Osteocyte (in vitro differentiated cells): Measurements from ENCODE around the gene MAP3K14. TPM values are rescaled to one million over a fixed set of nuclear protein-coding genes. Genes with fewer than 3 reads are reported as not detected.

ENCODE experiments used
- DNase-seq: peaks from one replicate; pipeline ENCODE4 v3.0.0; 2021; ENCODE audit warnings: mixed read lengths; ENCODE audit not compliant: unreplicated experiment; ENCODE audit errors: extremely low spot score
- H3K27ac Mint-ChIP-seq: one replicate; pipeline ENCODE4 v1.8.0; 2021; ENCODE audit warnings: mild to moderate bottlenecking, mixed read lengths; ENCODE audit not compliant: unreplicated experiment
- H3K27me3 Mint-ChIP-seq: one replicate; pipeline ENCODE4 v1.8.0; 2021; ENCODE audit warnings: mixed read lengths; ENCODE audit not compliant: unreplicated experiment
- H3K36me3 Mint-ChIP-seq: one replicate; pipeline ENCODE4 v1.8.0; 2021; ENCODE audit warnings: mixed read lengths; ENCODE audit not compliant: unreplicated experiment
- H3K4me1 Mint-ChIP-seq: one replicate; pipeline ENCODE4 v1.8.0; 2021; ENCODE audit warnings: mixed read lengths; ENCODE audit not compliant: unreplicated experiment
- H3K4me3 Mint-ChIP-seq: one replicate; pipeline ENCODE4 v1.8.0; 2021; ENCODE audit warnings: mild to moderate bottlenecking, moderate library complexity, mixed read lengths; ENCODE audit not compliant: unreplicated experiment
- H3K9me3 Mint-ChIP-seq: one replicate; pipeline ENCODE4 v1.8.0; 2021; ENCODE audit warnings: mixed read lengths; ENCODE audit not compliant: unreplicated experiment
- total RNA-seq: library from RNA; stranded (reverse); gene quantifications from 2 replicates; pipeline ENCODE4 v1.2.1, GENCODE V29; 2021
- TF ChIP-seq, protein P1 (sequence below): fragments of 200-600 bp; sonication (generic); IDR thresholded peaks from 2 replicates; pipeline ENCODE4 v1.5.0; 2021; ENCODE audit warnings: antibody characterized with exemption, mild to moderate bottlenecking, moderate library complexity

The MAP3K14 gene
- total RNA-seq, 1 donor from 2014 or later, result 13.2 TPM

DNA sequence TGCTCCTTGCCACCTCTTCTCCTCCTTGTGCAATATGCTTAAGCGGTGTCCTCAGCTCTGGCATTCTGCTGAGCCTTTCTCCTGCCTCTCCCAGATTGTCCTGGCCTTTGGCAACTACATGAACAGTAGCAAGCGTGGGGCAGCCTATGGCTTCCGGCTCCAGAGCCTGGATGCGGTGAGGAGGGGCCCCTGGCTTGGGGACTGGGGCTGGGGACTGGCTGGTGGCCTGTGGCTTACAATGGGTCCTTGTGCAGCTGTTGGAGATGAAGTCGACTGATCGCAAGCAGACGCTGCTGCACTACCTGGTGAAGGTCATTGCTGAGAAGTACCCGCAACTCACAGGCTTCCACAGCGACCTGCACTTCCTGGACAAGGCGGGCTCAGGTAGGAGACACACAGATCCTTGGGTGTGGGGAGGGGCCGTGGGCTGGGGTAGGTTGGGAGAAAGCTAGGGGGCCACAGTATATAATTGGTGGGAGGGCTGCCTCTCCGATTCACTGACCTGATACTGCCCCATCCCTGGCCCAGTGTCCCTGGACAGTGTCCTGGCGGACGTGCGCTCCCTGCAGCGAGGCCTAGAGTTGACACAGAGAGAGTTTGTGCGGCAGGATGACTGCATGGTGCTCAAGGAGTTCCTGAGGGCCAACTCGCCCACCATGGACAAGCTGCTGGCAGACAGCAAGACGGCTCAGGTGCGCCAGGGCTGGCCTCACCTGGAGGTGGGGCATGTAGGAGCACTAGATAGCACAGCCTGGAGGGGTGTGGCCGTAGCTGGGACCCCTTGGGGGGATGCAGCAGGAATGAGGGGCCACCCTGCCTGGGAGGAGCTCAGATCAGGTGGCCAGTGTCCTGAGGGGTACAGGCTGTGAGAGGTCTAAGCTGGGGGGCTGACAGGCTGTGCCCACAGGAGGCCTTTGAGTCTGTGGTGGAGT is 71.8 kb downstream of the MAP3K14 start:
- Mint-ChIP-seq H3K9me3 (no peaks in the 10 kb centered on the region), H3K36me3 (no peaks in the 10 kb centered on the region), H3K4me3 (no peak overlapping the region), H3K27me3 (peaks cover 5% of the 10 kb centered on the region), H3K27ac (no peak overlapping the region), H3K4me1 (peaks cover 25% of the 10 kb centered on the region)
- TF ChIP-seq, protein P1, sequence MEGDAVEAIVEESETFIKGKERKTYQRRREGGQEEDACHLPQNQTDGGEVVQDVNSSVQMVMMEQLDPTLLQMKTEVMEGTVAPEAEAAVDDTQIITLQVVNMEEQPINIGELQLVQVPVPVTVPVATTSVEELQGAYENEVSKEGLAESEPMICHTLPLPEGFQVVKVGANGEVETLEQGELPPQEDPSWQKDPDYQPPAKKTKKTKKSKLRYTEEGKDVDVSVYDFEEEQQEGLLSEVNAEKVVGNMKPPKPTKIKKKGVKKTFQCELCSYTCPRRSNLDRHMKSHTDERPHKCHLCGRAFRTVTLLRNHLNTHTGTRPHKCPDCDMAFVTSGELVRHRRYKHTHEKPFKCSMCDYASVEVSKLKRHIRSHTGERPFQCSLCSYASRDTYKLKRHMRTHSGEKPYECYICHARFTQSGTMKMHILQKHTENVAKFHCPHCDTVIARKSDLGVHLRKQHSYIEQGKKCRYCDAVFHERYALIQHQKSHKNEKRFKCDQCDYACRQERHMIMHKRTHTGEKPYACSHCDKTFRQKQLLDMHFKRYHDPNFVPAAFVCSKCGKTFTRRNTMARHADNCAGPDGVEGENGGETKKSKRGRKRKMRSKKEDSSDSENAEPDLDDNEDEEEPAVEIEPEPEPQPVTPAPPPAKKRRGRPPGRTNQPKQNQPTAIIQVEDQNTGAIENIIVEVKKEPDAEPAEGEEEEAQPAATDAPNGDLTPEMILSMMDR, result no peak
- DNase-seq, result no peak

DNA sequence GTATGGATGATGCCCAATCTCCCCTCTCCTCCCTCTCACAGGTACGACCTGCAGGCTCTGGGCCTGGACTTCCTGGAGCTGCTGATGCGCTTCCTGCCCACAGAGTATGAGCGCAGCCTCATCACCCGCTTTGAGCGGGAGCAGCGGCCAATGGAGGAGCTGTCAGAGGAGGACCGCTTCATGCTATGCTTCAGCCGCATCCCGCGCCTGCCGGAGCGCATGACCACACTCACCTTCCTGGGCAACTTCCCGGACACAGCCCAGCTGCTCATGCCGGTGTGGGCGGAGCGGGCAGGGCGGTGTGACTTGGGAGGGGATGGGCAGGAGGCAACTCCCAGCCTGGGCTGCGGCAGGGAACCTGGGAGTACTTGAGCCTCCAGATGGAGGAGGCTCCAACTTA is 73.1 kb downstream of the MAP3K14 start:
- Mint-ChIP-seq H3K9me3 (no peaks in the 10 kb centered on the region), H3K36me3 (no peaks in the 10 kb centered on the region), H3K27me3 (peaks cover 5% of the 10 kb centered on the region), H3K4me3 (no peak overlapping the region), H3K4me1 (peaks cover 25% of the 10 kb centered on the region), H3K27ac (no peak overlapping the region)
- TF ChIP-seq, protein P1, result no peak
- no peak for DNase-seq

DNA sequence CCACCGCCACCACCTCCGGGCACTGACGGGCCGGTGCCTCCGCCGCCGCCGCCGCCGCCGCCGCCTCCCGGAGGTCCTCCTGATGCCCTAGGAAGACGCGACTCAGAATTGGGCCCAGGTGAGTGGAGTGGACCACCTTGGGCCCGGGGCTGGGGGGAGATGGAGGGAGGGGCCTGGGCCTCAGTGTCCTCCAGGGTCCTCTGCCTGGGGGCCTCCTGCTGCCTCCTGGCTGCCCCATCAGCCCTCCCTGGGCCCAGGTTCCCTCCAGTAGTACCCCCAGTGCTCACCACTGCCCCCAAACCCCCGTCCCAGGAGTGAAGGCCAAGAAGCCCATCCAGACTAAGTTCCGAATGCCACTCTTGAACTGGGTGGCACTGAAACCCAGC is 74.8 kb downstream of the MAP3K14 start:
- TF ChIP-seq, protein P1, result no peak
- H3K27me3 Mint-ChIP-seq, result peaks cover 8% of the 10 kb centered on the region
- H3K4me1 Mint-ChIP-seq, result peaks cover 19% of the 10 kb centered on the region

DNA sequence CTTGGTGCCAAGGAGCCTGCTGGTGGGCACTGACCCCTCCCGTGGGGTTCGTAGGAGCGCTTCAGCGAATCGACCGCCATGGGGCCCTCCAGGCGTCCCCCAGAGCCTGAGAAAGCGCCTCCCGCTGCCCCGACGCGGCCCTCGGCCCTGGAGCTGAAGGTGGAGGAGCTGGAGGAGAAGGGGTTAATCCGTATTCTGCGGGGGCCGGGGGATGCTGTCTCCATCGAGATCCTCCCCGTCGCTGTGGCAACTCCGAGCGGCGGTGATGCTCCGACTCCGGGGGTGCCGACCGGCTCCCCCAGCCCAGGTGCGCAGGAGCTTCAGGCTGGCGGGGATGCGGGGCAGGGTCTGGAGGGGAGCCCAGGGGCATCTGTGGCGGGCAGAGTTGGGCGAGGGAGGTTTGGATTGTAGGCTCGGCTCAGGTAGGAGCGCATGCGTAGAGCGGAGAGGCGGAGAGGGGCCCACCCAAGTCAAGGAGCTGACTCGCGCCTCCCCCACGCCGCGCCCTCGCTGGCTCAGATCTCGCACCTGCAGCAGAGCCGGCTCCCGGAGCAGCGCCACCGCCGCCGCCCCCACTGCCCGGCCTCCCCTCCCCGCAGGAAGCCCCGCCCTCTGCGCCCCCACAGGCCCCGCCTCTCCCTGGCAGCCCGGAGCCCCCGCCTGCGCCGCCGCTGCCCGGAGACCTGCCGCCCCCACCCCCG is 75.3 kb downstream of the MAP3K14 start:
- Mint-ChIP-seq H3K4me3 (peak overlapping the region; percentile 65), H3K9me3 (no peaks in the 10 kb centered on the region), H3K27me3 (peaks cover 7% of the 10 kb centered on the region), H3K36me3 (no peaks in the 10 kb centered on the region), H3K4me1 (peaks cover 14% of the 10 kb centered on the region), H3K27ac (no peak overlapping the region)
- TF ChIP-seq, protein P1, result no peak
- no peak for DNase-seq

More for the DNA sequence above, 74.8 kb downstream of the MAP3K14 start:
- DNase-seq, result no peak
- no peaks in the 10 kb centered on the region for H3K36me3 Mint-ChIP-seq
- H3K4me3 Mint-ChIP-seq, result peak overlapping the region; percentile 52
- no peaks in the 10 kb centered on the region for H3K9me3 Mint-ChIP-seq
- no peak overlapping the region for H3K27ac Mint-ChIP-seq

DNA sequence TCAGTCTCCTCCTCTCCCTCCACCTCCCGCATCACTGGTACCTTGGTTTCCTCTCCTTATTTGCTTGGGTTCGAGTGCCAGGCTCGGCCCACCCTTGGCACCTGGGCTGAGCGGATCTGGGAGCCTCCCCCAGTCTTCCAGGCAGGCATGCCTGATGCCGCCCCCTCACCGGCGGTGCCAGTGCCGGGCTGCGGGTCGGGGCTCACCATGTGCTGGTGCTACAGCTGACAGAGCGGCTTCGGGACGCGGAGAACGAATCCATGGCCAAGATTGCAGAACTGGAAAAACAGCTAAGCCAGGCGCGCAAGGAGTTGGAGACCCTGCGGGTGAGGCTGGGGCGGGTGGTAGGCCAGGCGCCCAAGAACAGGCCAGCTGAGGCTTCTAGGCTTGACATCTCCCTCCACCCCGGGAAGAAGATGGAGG is 75.9 kb downstream of the MAP3K14 start:
- Mint-ChIP-seq H3K36me3 (no peaks in the 10 kb centered on the region), H3K4me3 (peak overlapping the region; percentile 65), H3K27ac (no peak overlapping the region), H3K9me3 (no peaks in the 10 kb centered on the region), H3K27me3 (peaks cover 7% of the 10 kb centered on the region), H3K4me1 (peaks cover 11% of the 10 kb centered on the region)
- TF ChIP-seq, protein P1, result no peak
- DNase-seq, result no peak
